ENCODE results near the gene SELENOT.
A peak's percentile ranks its signal among the peaks of the same experiment; 100 is the strongest.

SELENOT gene

DNA sequence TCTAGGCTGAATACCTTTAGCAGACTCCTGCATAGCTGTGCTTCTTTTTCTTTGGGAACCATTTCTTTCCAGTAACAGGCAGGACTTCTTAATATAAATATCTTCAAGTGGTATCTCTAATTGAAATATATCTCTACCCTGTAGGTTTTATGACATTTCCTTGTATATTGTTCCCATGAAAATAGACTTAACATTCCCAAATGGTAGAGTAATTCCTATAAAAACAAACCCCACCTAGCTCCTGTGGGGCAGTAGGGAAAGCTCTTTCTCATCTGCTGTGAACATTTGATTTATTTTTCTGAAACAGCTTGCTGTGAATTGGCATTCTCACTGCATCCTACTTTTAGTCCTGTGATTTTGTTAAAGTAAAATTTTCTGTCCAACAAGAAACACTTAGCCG, 20.8 kb downstream of the SELENOT start:
- no peak for DNase-seq (ENCODE audit: extremely low read depth, low read depth)
- no peak for TF ChIP-seq CTCF (IDR thresholded peaks at IDR 0.05; ENCODE audit: low read depth, low read length)

GRCh38 chr3:150626148-150626930, 23.2 kb downstream of the SELENOT start:
- TF ChIP-seq CTCF (IDR thresholded peaks at IDR 0.05; ENCODE audit: low read depth, low read length): no peak
- DNase-seq (ENCODE audit: extremely low read depth, low read depth): no peak

DNA sequence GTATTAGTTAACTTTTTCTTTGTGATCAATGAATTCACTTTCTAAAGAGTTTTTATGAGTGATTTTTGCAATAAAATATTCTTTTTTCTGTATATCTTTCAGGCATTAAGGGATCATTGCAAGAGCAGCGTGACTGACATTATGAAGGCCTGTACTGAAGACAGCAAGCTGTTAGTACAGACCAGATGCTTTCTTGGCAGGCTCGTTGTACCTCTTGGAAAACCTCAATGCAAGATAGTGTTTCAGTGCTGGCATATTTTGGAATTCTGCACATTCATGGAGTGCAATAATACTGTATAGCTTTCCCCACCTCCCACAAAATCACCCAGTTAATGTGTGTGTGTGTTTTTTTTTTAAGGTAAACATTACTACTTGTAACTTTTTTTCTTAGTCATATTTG, 24.4 kb downstream of the SELENOT start:
- TF ChIP-seq CTCF (IDR thresholded peaks at IDR 0.05; ENCODE audit: low read depth, low read length): no peak
- DNase-seq (ENCODE audit: extremely low read depth, low read depth): peak; percentile 30

GRCh38 chr3:150631515-150632221, 28.5 kb downstream of the SELENOT start:
- no peak for DNase-seq (ENCODE audit: extremely low read depth, low read depth)
- TF ChIP-seq CTCF (IDR thresholded peaks at IDR 0.05; ENCODE audit: low read depth, low read length): no peak

DNA sequence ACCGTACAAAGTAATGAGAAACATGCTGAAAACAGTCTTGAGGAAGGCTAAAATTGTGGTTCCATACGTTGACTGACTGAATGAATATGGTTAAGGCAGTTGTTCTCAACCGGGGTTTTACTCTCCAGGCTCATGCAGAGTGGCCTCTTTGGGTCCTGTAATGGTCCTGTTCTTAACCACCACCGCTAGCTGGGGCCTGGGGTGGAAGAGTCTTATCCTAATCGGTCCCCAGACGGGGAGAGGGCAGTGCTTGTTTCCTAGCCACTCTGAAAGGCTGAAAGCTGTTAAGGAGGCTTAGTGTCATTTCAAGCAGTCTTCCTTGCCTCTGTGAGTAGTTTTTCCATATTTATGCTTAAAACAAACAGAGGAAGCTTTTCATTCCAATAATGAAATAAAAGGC, 32.0 kb downstream of the SELENOT start:
- no peak for TF ChIP-seq CTCF (IDR thresholded peaks at IDR 0.05; ENCODE audit: low read depth, low read length)
- DNase-seq (ENCODE audit: extremely low read depth, low read depth): no peak

GRCh38 chr3:150635526-150635925, 32.4 kb downstream of the SELENOT start:
- TF ChIP-seq CTCF (IDR thresholded peaks at IDR 0.05; ENCODE audit: low read depth, low read length): no peak
- DNase-seq (ENCODE audit: extremely low read depth, low read depth): no peak

- no peak for TF ChIP-seq CTCF (IDR thresholded peaks at IDR 0.05; ENCODE audit: low read depth, low read length)
- no peak for DNase-seq (ENCODE audit: extremely low read depth, low read depth)
Observed at GRCh38 chr3:150636258-150636657, 33.1 kb downstream of the SELENOT start.

All from AG09319 (cell line).